Tibial nerve (tissue), 4 donors: ENCODE measurements around the gene HMCN2. TPM values are rescaled to one million over a fixed set of nuclear protein-coding genes. Genes with fewer than 3 reads are reported as not detected.

ENCODE experiments used
- DNase-seq, 2 donors: peaks; one replicate each; pipeline ENCODE4 v3.0.0-alpha.2; 2019; ENCODE audit warnings: low spot score in 2 of 2
- H3K27ac ChIP-seq, 4 donors: fragments of 200-600 bp; sonication (generic) in 3 of 4; one replicate each; pipeline ENCODE4 v1.5.1; 2017 to 2019; ENCODE audit warnings: mild to moderate bottlenecking in 1 of 4
- H3K27me3 ChIP-seq, 2 donors: fragments of 200-600 bp; sonication (generic) in 1 of 2; one replicate each; pipeline versions ENCODE4 v1.5.1 to v1.6.0; 2017 to 2019
- H3K36me3 ChIP-seq, 3 donors: fragments of 200-600 bp; sonication (generic); one replicate each; pipeline ENCODE4 v1.5.1; 2018 to 2019
- H3K4me1 ChIP-seq, 4 donors: fragments of 200-600 bp; sonication (generic) in 3 of 4; one replicate each; pipeline ENCODE4 v1.5.1; 2017 to 2019
- H3K4me3 ChIP-seq, 4 donors: fragments of 200-600 bp; sonication (generic) in 3 of 4; one replicate each; pipeline ENCODE4 v1.5.1; 2017 to 2019; ENCODE audit warnings: mild to moderate bottlenecking in 1 of 4, moderate library complexity in 1 of 4
- H3K9me3 ChIP-seq, 4 donors: fragments of 200-600 bp; sonication (generic) in 3 of 4; one replicate each; pipeline ENCODE4 v1.5.1; 2017 to 2019
- EP300 ChIP-seq, 2 donors: sonication (generic); formaldehyde crosslinking; IDR thresholded peaks; one replicate each; pipeline ENCODE4 v1.6.1; 2017; ENCODE audit warnings: antibody characterized with exemption in 2 of 2, mild to moderate bottlenecking in 1 of 2
- POLR2A ChIP-seq, 2 donors: fragments of 450-650 bp; IDR thresholded peaks; one replicate each; pipeline ENCODE4 v1.6.1; 2017; ENCODE audit warnings: antibody characterized with exemption in 2 of 2, mild to moderate bottlenecking in 2 of 2, moderate library complexity in 2 of 2
- WGBS, 2 donors: methylation state at CpG; one replicate each; pipeline ENCODE4 v1.1.5; 2018; 5-methylcytosine and 5-hydroxymethylcytosine counted together
- total RNA-seq, 4 donors: library from RNA; depleted of rRNA; stranded (reverse); fragments of >200 nt; gene quantifications; one replicate each; pipeline ENCODE4 v1.1.0, GENCODE V29; 2016
- TF ChIP-seq, protein P1 (sequence below), 5 experiments: fragments of 200-600 bp in 3 of 5; fragments of 450-650 bp in 2 of 5; sonication (generic) in 3 of 5; IDR thresholded peaks; one replicate each; pipeline ENCODE4 v1.5.1; 2016 to 2019; ENCODE audit warnings: antibody characterized with exemption in 5 of 5, mild to moderate bottlenecking in 3 of 5, moderate library complexity in 2 of 5

The HMCN2 gene
- total RNA-seq, 4 donors from 2014 or later, result 0.90 to 53.7 (median 20.3) TPM

DNA sequence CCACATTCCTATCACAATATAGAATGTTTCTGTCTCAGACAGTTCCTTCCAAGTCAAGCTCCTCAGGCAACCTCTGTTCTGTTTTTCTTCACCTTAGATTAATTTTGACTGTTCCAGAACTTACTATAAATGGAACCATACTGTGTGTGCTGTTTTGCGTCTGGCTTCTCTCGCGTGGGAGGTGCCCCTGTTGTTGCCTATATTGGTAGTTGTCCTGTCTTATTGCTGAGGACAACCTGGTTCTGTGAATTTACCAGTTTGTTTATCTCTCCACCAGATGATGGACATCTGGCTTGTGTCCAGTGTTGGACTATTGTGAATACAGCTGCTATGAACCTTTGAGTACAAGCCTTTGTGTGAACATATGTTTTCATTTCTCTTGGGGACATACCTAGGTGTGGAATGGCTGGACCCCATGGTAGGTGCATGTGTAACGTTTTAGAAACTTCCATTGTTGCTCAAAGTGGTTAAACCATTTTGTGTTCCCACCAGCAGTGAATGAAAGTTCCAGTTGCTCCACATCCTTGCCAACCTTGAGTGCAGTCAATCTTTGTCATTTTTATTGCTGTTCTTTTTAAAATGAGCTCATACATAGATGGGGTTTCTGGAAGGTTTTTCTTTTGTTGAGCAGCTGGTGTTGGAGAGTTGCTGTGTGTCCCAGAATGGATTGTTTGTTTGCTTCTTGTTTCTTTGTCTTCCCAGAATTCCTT lies 18.1 kb downstream of the HMCN2 start:
- Histone ChIP-seq H3K27ac (no peak overlapping the region), H3K4me1 (peaks cover 0 to 10% (median 3%) of the 10 kb centered on the region in 4 donors), H3K27me3 (peaks cover 0 to 12% of the 10 kb centered on the region in 2 donors), H3K9me3 (no peaks in the 10 kb centered on the region), H3K4me3 (no peak overlapping the region), H3K36me3 (no peaks in the 10 kb centered on the region)
- DNase-seq, result no peak
- 70 to 74% methylated on average over 4 of the region's 4 CpGs for WGBS, 2 donors
- TF ChIP-seq POLR2A (IDR thresholded peaks at IDR 0.05) (no peak), EP300 (IDR thresholded peaks at IDR 0.05) (no peak)
- TF ChIP-seq, protein P1, sequence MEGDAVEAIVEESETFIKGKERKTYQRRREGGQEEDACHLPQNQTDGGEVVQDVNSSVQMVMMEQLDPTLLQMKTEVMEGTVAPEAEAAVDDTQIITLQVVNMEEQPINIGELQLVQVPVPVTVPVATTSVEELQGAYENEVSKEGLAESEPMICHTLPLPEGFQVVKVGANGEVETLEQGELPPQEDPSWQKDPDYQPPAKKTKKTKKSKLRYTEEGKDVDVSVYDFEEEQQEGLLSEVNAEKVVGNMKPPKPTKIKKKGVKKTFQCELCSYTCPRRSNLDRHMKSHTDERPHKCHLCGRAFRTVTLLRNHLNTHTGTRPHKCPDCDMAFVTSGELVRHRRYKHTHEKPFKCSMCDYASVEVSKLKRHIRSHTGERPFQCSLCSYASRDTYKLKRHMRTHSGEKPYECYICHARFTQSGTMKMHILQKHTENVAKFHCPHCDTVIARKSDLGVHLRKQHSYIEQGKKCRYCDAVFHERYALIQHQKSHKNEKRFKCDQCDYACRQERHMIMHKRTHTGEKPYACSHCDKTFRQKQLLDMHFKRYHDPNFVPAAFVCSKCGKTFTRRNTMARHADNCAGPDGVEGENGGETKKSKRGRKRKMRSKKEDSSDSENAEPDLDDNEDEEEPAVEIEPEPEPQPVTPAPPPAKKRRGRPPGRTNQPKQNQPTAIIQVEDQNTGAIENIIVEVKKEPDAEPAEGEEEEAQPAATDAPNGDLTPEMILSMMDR (IDR thresholded peaks at IDR 0.05), result no peak

DNA sequence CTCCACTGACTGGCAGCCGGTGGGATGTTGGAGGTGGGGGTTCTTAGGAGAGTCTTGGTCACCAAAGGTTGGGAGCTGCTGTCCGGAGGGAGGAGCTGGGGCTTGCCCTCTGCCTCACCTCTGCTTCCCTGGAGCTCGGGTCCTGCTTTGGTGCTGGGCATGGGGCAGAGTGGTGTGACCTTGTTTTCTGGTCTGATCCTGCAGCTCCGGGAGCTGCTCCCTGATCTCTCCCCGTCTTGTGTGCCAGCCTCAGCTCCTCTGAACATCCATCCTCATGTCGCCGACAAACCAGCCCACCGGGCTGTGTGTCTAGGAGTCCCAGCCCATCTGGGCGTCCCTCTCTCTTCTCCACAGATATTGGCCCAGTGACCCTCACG lies 18.7 kb downstream of the HMCN2 start:
- Histone ChIP-seq H3K27ac (no peak overlapping the region), H3K27me3 (peaks cover 0 to 16% of the 10 kb centered on the region in 2 donors), H3K9me3 (no peaks in the 10 kb centered on the region), H3K4me3 (no peak overlapping the region), H3K4me1 (peaks cover 0 to 10% (median 3%) of the 10 kb centered on the region in 4 donors), H3K36me3 (no peaks in the 10 kb centered on the region)
- TF ChIP-seq, protein P1 (IDR thresholded peaks at IDR 0.05), result no peak
- 74 to 77% methylated on average over 10 of the region's 10 CpGs for WGBS, 2 donors
- no peak for DNase-seq

GRCh38 chr9:130284690-130285089 lies 19.1 kb downstream of the HMCN2 start:
- H3K36me3 ChIP-seq, result no peaks in the 10 kb centered on the region
- DNase-seq, result no peak
- H3K27me3 ChIP-seq, result peaks cover 0 to 21% of the 10 kb centered on the region in 2 donors
- H3K4me3 ChIP-seq, result no peak overlapping the region
- WGBS, 2 donors, result 86 to 90% methylated on average over 7 of the region's 7 CpGs
- TF ChIP-seq EP300 (IDR thresholded peaks at IDR 0.05) (no peak), POLR2A (IDR thresholded peaks at IDR 0.05) (no peak)
- TF ChIP-seq, protein P1 (IDR thresholded peaks at IDR 0.05), result no peak
- peaks cover 0 to 10% (median 3%) of the 10 kb centered on the region in 4 donors for H3K4me1 ChIP-seq
- no peaks in the 10 kb centered on the region for H3K9me3 ChIP-seq
- H3K27ac ChIP-seq, result no peak overlapping the region

DNA sequence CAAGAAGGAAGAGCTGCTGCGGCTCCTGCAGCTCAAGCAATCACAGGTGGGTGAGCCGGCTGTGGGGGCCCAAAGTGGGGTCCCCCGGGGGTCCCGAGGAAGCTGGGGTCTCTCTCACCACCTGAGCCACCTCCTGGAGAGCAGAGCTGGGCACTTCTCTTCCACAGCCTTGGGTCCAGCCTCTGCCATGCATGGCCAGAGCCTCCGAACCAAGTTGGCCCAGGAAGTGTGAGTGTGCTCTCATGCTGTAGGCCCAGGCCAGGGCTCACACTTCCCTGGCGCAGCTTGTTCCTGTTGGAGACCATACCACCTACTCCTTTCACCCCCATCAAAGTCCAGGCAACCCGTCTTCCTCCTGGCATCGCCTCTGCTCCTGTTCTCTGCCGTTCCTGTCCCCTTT lies 19.7 kb downstream of the HMCN2 start:
- no peak overlapping the region for H3K27ac ChIP-seq
- DNase-seq, result no peak
- H3K4me1 ChIP-seq, result peaks cover 0 to 10% (median 3%) of the 10 kb centered on the region in 4 donors

More for the DNA sequence above, 19.7 kb downstream of the HMCN2 start:
- Histone ChIP-seq H3K4me3 (no peak overlapping the region), H3K9me3 (no peaks in the 10 kb centered on the region), H3K36me3 (no peaks in the 10 kb centered on the region), H3K27me3 (peaks cover 0 to 22% of the 10 kb centered on the region in 2 donors)
- TF ChIP-seq POLR2A (IDR thresholded peaks at IDR 0.05) (no peak), EP300 (IDR thresholded peaks at IDR 0.05) (no peak)
- TF ChIP-seq, protein P1 (IDR thresholded peaks at IDR 0.05), result no peak
- WGBS, 2 donors, result 80 to 82% methylated on average over 9 of the region's 9 CpGs
